ENCODE results near the gene PPP1CC. TPM values are rescaled to one million over a fixed set of nuclear protein-coding genes. Genes with fewer than 3 reads are reported as not detected.
A peak's percentile ranks its signal among the peaks of the same experiment; 100 is the strongest.
"Not testable (repeated sequence)": the region's sequence is repeated elsewhere in the genome, so short reads cannot be mapped to it uniquely, and the experiment has no call there.

PPP1CC gene
- total RNA-seq, 2 experiments from 2014 or later: 334 to 343 TPM

- H3K27ac Mint-ChIP-seq: peak overlapping the region; percentile 77
- ChIA-PET POLR2A (interaction anchor here (5.3 kb wide), 1 partner anchor 33 kb away, joined by 46 read pairs; the partner anchor contains the start of gene PPP1CC), CTCF (interaction anchor here (0.6 kb wide), 1 partner anchor 70 kb away, joined by 3 read pairs; no protein-coding TSS in a partner anchor)
- H3K4me1 Mint-ChIP-seq (ENCODE audit: low read depth): peaks cover 62% of the 10 kb centered on the region
- no peak for DNase-seq
- no peaks in the 10 kb centered on the region for H3K27me3 Mint-ChIP-seq
- no peak overlapping the region for H3K4me3 Mint-ChIP-seq
- no peaks in the 10 kb centered on the region for H3K36me3 Mint-ChIP-seq
- H3K9me3 Mint-ChIP-seq: peaks cover 4% of the 10 kb centered on the region
- intact Hi-C loops (cut with micrococcal nuclease): loop anchor here (10.0 kb wide), 1 partner anchor 660 kb away; no protein-coding TSS in a partner anchor
Observed at GRCh38 chr12:110774824-110775223, 32.1 kb upstream of the PPP1CC start.

GRCh38 chr12:110768960-110769359, 26.3 kb upstream of the PPP1CC start:
- H3K9me3 Mint-ChIP-seq: peaks cover 2% of the 10 kb centered on the region
- CTCF ChIA-PET: interaction anchor here (1.0 to 1.3 kb wide), 2 partner anchors 125 to 148 kb away, joined by 3 to 4 read pairs; no protein-coding TSS in a partner anchor
- intact Hi-C loops (cut with micrococcal nuclease): no loop called here

GRCh38 chr12:110767863-110768262, 25.2 kb upstream of the PPP1CC start:
- Mint-ChIP-seq H3K4me1 (ENCODE audit: low read depth) (peaks cover 20% of the 10 kb centered on the region), H3K9me3 (peaks cover 2% of the 10 kb centered on the region), H3K27me3 (no peaks in the 10 kb centered on the region), H3K27ac (no peak overlapping the region), H3K4me3 (no peak overlapping the region), H3K36me3 (no peaks in the 10 kb centered on the region)
- ChIA-PET CTCF (interaction anchor here (0.6 to 1.3 kb wide), 2 partner anchors 58 to 147 kb away, joined by 3 read pairs; no protein-coding TSS in a partner anchor), POLR2A (interaction anchor here (1.1 kb wide), 1 partner anchor 11 kb away, joined by 4 read pairs; no protein-coding TSS in a partner anchor)
- intact Hi-C loops (cut with micrococcal nuclease): no loop called here
- DNase-seq: no peak

More at GRCh38 chr12:110768960-110769359, 26.3 kb upstream of the PPP1CC start:
- Mint-ChIP-seq H3K4me1 (ENCODE audit: low read depth) (peaks cover 17% of the 10 kb centered on the region), H3K36me3 (no peaks in the 10 kb centered on the region), H3K4me3 (no peak overlapping the region), H3K27ac (no peak overlapping the region), H3K27me3 (no peaks in the 10 kb centered on the region)
- no peak for DNase-seq
- POLR2A ChIA-PET: no interaction called here

GRCh38 chr12:110766311-110767154, 23.8 kb upstream of the PPP1CC start:
- H3K27ac Mint-ChIP-seq: no peak overlapping the region
- peaks cover 14% of the 10 kb centered on the region for H3K4me1 Mint-ChIP-seq (ENCODE audit: low read depth)
- H3K9me3 Mint-ChIP-seq: peaks cover 1% of the 10 kb centered on the region
- no peak overlapping the region for H3K4me3 Mint-ChIP-seq
- H3K27me3 Mint-ChIP-seq: no peaks in the 10 kb centered on the region
- no peak for DNase-seq
- no peaks in the 10 kb centered on the region for H3K36me3 Mint-ChIP-seq
- CTCF ChIA-PET: no interaction called here
- intact Hi-C loops (cut with micrococcal nuclease): no loop called here
- POLR2A ChIA-PET: interaction anchor here (1.2 kb wide), 1 partner anchor 24 kb away, joined by 5 read pairs; the partner anchor contains the start of gene PPP1CC

- ChIA-PET POLR2A (interaction anchor here (1.2 kb wide), 1 partner anchor 23 kb away, joined by 5 read pairs; the partner anchor contains the start of gene PPP1CC), CTCF (interaction anchor here (1.0 kb wide), 1 partner anchor 62 kb away, joined by 4 read pairs; no protein-coding TSS in a partner anchor)
- H3K9me3 Mint-ChIP-seq; H3K27me3 Mint-ChIP-seq; H3K36me3 Mint-ChIP-seq; H3K4me1 Mint-ChIP-seq (ENCODE audit: low read depth); H3K4me3 Mint-ChIP-seq; intact Hi-C loops (cut with micrococcal nuclease); H3K27ac Mint-ChIP-seq; DNase-seq: not testable (repeated sequence)
Observed at GRCh38 chr12:110765572-110765971, 22.9 kb upstream of the PPP1CC start.

- CTCF ChIA-PET: interaction anchor here (1.0 kb wide), 1 partner anchor 62 kb away, joined by 4 read pairs; no protein-coding TSS in a partner anchor
- intact Hi-C loops (cut with micrococcal nuclease): no loop called here
- POLR2A ChIA-PET: no interaction called here
- Mint-ChIP-seq H3K36me3 (no peaks in the 10 kb centered on the region), H3K27ac (no peak overlapping the region), H3K4me3 (no peak overlapping the region), H3K27me3 (no peaks in the 10 kb centered on the region), H3K4me1 (ENCODE audit: low read depth) (peaks cover 12% of the 10 kb centered on the region), H3K9me3 (no peaks in the 10 kb centered on the region)
- DNase-seq: no peak
Observed at GRCh38 chr12:110765111-110765510, 22.4 kb upstream of the PPP1CC start.

GRCh38 chr12:110763583-110763982, 20.9 kb upstream of the PPP1CC start:
- Mint-ChIP-seq H3K27me3 (no peaks in the 10 kb centered on the region), H3K4me1 (ENCODE audit: low read depth) (peaks cover 13% of the 10 kb centered on the region), H3K9me3 (no peaks in the 10 kb centered on the region), H3K27ac (peak overlapping the region; percentile 13), H3K4me3 (no peak overlapping the region), H3K36me3 (no peaks in the 10 kb centered on the region)
- ChIA-PET POLR2A (interaction anchor here (1.0 kb wide), 1 partner anchor 24 kb away, joined by 3 read pairs; no protein-coding TSS in a partner anchor), CTCF (no interaction called here)
- no peak for DNase-seq
- intact Hi-C loops (cut with micrococcal nuclease): no loop called here

GRCh38 chr12:110762891-110763290, 20.2 kb upstream of the PPP1CC start:
- Mint-ChIP-seq H3K27ac (peak overlapping the region; percentile 73), H3K4me1 (ENCODE audit: low read depth) (peaks cover 14% of the 10 kb centered on the region)
- intact Hi-C loops (cut with micrococcal nuclease): no loop called here

GRCh38 chr12:110760204-110760609, 17.5 kb upstream of the PPP1CC start:
- no peaks in the 10 kb centered on the region for H3K27me3 Mint-ChIP-seq
- no peaks in the 10 kb centered on the region for H3K36me3 Mint-ChIP-seq
- H3K4me1 Mint-ChIP-seq (ENCODE audit: low read depth): peaks cover 24% of the 10 kb centered on the region
- H3K4me3 Mint-ChIP-seq: no peak overlapping the region
- peak overlapping the region; percentile 19 for H3K27ac Mint-ChIP-seq
- DNase-seq: peak; percentile 52
- ChIA-PET CTCF (interaction anchor here (1.1 kb wide), 1 partner anchor 159 kb away, joined by 3 read pairs; no protein-coding TSS in a partner anchor), POLR2A (interaction anchor here (0.6 to 1.6 kb wide), 2 partner anchors 13 to 18 kb away, joined by 3 read pairs; no protein-coding TSS in a partner anchor)
- H3K9me3 Mint-ChIP-seq: no peaks in the 10 kb centered on the region
- intact Hi-C loops (cut with micrococcal nuclease): loop anchor here (1.0 kb wide), 1 partner anchor 16 kb away; no protein-coding TSS in a partner anchor

More at GRCh38 chr12:110762891-110763290, 20.2 kb upstream of the PPP1CC start:
- no peaks in the 10 kb centered on the region for H3K27me3 Mint-ChIP-seq
- DNase-seq: peak; percentile 41
- ChIA-PET CTCF (no interaction called here), POLR2A (interaction anchor here (1.0 kb wide), 1 partner anchor 23 kb away, joined by 3 read pairs; no protein-coding TSS in a partner anchor)
- H3K9me3 Mint-ChIP-seq: no peaks in the 10 kb centered on the region
- H3K4me3 Mint-ChIP-seq: peak overlapping the region; percentile 38
- no peaks in the 10 kb centered on the region for H3K36me3 Mint-ChIP-seq

- H3K36me3 Mint-ChIP-seq: no peaks in the 10 kb centered on the region
- intact Hi-C loops (cut with micrococcal nuclease): no loop called here
- H3K27ac Mint-ChIP-seq: no peak overlapping the region
- H3K9me3 Mint-ChIP-seq: no peaks in the 10 kb centered on the region
- ChIA-PET POLR2A (no interaction called here), CTCF (no interaction called here)
- peaks cover 24% of the 10 kb centered on the region for H3K4me1 Mint-ChIP-seq (ENCODE audit: low read depth)
- DNase-seq: no peak
- H3K4me3 Mint-ChIP-seq: no peak overlapping the region
- H3K27me3 Mint-ChIP-seq: no peaks in the 10 kb centered on the region
Observed at GRCh38 chr12:110758922-110759321, 16.2 kb upstream of the PPP1CC start.

GRCh38 chr12:110756611-110757010, 13.9 kb upstream of the PPP1CC start:
- H3K36me3 Mint-ChIP-seq: no peaks in the 10 kb centered on the region
- POLR2A ChIA-PET: no interaction called here
- no peaks in the 10 kb centered on the region for H3K27me3 Mint-ChIP-seq
- intact Hi-C loops (cut with micrococcal nuclease): no loop called here
- no peak for DNase-seq
- H3K9me3 Mint-ChIP-seq: no peaks in the 10 kb centered on the region
- peaks cover 14% of the 10 kb centered on the region for H3K4me1 Mint-ChIP-seq (ENCODE audit: low read depth)
- no peak overlapping the region for H3K27ac Mint-ChIP-seq
- CTCF ChIA-PET: interaction anchor here (0.6 kb wide), 1 partner anchor 641 kb away, joined by 3 read pairs; no protein-coding TSS in a partner anchor
- H3K4me3 Mint-ChIP-seq: no peak overlapping the region

GRCh38 chr12:110754101-110754793, 11.6 kb upstream of the PPP1CC start:
- H3K27me3 Mint-ChIP-seq: no peaks in the 10 kb centered on the region
- no peaks in the 10 kb centered on the region for H3K36me3 Mint-ChIP-seq
- POLR2A ChIA-PET: no interaction called here

More at GRCh38 chr12:110754101-110754793, 11.6 kb upstream of the PPP1CC start:
- H3K4me1 Mint-ChIP-seq (ENCODE audit: low read depth): peaks cover 10% of the 10 kb centered on the region
- no peak overlapping the region for H3K4me3 Mint-ChIP-seq
- DNase-seq: no peak
- no peak overlapping the region for H3K27ac Mint-ChIP-seq
- H3K9me3 Mint-ChIP-seq: no peaks in the 10 kb centered on the region
- CTCF ChIA-PET: no interaction called here
- intact Hi-C loops (cut with micrococcal nuclease): no loop called here
